Measurements from ENCODE around the gene HS2ST1. TPM values are rescaled to one million over a fixed set of nuclear protein-coding genes. Genes with fewer than 3 reads are reported as not detected.

The HS2ST1 gene
- total RNA-seq, 4 donors from 2014 or later, result 11.7 to 25.3 (median 16.9) TPM

DNA sequence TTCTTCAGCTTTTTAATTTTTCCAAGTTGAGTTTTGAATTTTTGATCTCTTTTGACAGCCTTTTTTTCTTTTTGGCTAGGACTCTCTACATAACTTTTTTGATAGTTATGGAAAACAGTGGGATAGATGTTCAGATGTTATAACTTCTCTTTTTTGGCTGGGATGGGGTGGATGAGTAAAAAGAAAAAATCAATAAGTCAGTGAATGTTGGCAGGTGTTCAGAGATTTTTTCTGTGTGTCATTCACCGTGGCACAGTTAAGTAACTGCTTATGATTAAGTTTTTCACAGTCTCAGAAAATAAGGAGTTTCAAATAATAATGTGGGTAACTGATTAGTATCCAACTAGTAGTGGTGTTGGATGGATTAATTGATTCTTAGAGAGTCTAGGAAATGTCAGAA, 24.0 kb downstream of the HS2ST1 start:
- ATAC-seq (ENCODE audit: low FRiP score) (peak; percentile 57), DNase-seq (ENCODE audit: low spot score) (no peak)
- TF ChIP-seq, protein P1, sequence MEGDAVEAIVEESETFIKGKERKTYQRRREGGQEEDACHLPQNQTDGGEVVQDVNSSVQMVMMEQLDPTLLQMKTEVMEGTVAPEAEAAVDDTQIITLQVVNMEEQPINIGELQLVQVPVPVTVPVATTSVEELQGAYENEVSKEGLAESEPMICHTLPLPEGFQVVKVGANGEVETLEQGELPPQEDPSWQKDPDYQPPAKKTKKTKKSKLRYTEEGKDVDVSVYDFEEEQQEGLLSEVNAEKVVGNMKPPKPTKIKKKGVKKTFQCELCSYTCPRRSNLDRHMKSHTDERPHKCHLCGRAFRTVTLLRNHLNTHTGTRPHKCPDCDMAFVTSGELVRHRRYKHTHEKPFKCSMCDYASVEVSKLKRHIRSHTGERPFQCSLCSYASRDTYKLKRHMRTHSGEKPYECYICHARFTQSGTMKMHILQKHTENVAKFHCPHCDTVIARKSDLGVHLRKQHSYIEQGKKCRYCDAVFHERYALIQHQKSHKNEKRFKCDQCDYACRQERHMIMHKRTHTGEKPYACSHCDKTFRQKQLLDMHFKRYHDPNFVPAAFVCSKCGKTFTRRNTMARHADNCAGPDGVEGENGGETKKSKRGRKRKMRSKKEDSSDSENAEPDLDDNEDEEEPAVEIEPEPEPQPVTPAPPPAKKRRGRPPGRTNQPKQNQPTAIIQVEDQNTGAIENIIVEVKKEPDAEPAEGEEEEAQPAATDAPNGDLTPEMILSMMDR (IDR thresholded peaks at IDR 0.05), result no peak

DNA sequence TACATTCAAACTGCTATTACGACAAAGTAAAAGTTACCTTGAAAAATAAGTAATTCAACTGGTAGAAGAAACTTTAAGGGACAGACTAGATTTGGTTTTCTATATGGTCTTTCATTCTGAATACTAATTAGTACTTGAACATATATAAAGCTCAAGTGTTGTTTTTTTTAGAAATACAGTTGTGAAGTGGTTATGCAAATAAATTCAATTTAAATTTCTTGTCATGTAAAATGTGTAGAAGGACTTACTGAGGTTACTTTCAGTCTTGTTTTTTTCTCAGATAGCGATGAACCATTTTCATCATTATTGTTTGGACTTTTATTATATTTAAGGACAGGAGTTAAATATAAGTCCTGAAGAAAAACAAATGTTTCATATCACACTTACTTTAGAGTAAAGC, 24.4 kb downstream of the HS2ST1 start:
- no peak for ATAC-seq (ENCODE audit: low FRiP score)

DNA sequence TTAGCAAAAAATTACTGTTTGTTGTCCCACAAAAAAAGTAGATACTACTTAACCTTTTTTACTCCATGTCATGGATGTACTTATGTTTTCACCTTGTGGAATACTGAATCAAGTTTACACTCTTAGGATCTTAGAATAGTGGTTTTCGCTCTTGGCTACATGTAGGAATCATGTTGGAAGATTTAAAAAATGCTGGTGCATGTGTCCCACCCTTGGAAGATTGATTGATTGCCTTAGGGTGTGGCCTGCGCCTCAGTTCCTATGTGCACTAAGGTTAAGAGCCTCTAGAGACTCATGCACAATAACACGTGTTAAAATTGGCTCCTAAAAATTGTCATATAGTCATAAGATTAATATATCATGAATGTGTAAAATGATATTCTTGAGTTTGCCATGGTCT, 25.0 kb downstream of the HS2ST1 start:
- ATAC-seq (ENCODE audit: low FRiP score) (no peak), DNase-seq (ENCODE audit: low spot score) (no peak)
- TF ChIP-seq, protein P1 (IDR thresholded peaks at IDR 0.05), result no peak

More for the DNA sequence above, 24.4 kb downstream of the HS2ST1 start:
- no peak for DNase-seq (ENCODE audit: low spot score)
- TF ChIP-seq, protein P1 (IDR thresholded peaks at IDR 0.05), result no peak

DNA sequence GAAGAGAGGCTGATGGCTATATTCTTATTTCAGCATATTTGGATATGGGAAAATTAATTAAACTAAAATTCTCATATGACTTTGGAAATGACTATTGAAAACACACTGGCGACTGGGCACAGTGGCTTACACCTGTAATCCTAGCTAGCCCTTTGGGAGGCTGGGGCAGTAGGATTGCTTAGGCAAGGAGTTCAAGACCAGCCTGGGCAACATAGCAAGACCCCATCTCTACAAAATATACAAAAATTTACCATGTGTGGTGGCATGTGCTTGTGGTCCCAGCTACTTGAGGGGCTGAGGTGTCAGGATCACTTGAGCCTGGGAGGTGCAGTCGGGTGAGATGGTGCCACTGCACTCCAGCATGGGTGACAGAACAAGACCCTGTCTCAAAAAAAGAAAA, 26.2 kb downstream of the HS2ST1 start:
- ATAC-seq (ENCODE audit: low FRiP score) (no peak), DNase-seq (ENCODE audit: low spot score) (no peak)
- TF ChIP-seq, protein P1 (IDR thresholded peaks at IDR 0.05), result no peak

DNA sequence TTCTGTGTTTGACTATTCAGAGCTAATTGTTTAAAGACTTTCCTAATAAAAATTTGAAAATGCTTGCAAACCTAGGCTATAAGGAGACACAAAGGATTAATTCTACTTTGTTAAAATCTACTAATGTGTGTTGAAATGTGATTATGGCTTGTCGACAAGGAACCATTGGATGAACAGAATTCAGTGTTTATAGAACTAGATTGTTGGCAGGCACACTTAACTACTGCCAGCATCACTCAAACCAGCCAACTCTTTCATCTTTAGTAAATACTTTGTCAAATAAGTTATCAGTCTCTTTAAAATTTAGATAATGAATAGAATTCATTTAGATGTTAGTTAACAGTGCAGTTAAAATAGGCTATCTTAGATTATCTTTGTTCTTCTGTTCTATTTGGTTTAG, 27.6 kb downstream of the HS2ST1 start:
- ATAC-seq (ENCODE audit: low FRiP score) (no peak), DNase-seq (ENCODE audit: low spot score) (no peak)
- TF ChIP-seq, protein P1 (IDR thresholded peaks at IDR 0.05), result no peak

DNA sequence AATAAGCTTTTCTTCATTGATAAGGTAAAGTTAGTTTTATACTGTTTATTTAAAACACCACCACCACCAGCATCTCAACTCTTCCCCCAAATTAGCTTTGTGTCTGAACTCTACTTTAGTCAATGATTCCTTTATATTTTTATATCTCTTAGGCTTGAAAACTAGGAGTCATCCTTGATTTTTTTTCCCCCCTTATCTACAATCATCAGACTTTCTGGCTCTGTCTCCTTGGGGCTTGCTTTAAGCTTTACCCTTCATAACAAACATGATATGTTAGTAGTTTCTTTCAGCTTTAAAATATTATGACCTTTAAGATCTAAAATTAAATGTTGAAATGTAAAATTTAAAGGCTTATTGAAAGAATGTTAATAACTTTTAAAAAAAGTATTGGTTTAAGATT, 28.3 kb downstream of the HS2ST1 start:
- ATAC-seq (ENCODE audit: low FRiP score) (no peak), DNase-seq (ENCODE audit: low spot score) (no peak)
- TF ChIP-seq, protein P1 (IDR thresholded peaks at IDR 0.05), result no peak

DNA sequence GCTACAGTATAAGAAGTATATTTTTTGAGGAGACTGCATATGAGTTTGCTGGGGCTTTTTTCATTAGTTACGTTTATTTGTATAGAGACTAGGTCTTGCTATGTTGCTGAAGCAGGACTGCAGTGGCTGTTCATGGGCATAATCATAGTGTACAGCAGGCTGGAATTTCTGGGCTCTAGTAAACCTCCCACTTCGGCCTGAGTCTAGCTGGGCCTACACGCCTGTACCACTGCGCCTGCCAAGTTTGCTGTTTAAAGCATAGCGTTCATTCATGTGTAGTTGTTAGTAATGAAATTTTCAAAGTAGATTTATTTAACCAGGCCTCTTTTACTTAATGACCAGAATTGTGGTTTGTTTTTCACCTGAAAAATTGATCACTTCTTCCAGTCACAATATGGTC, 33.8 kb downstream of the HS2ST1 start:
- peak; percentile 91 for ATAC-seq (ENCODE audit: low FRiP score)
- no peak for DNase-seq (ENCODE audit: low spot score)
- TF ChIP-seq, protein P1 (IDR thresholded peaks at IDR 0.05), result no peak
